PFSK-1 (cell line): ENCODE measurements around the gene KMT2B.

Experiments
- FOXP2 ChIP-seq: optimal IDR thresholded peaks from 2 replicates; pipeline ENCODE3; 2011; ENCODE audit warnings: borderline replicate concordance, control low read depth, inconsistent platforms; ENCODE audit not compliant: insufficient read depth; ENCODE audit errors: extremely low read length, extremely low read depth
- POLR2AphosphoS5 ChIP-seq: IDR thresholded peaks from 2 replicates; pipeline ENCODE4 v1.6.1; 2012; ENCODE audit warnings: low read depth, mild to moderate bottlenecking, control low read depth, low read length, moderate library complexity
- REST ChIP-seq, 2 experiments: IDR thresholded peaks; 2 replicates each; pipeline versions ENCODE4 v1.6.1 to v1.8.0; 2011 to 2012; ENCODE audit warnings: low read depth in 2 of 2, low read length in 2 of 2, control low read depth in 1 of 2, inconsistent platforms in 1 of 2, mild to moderate bottlenecking in 1 of 2, moderate library complexity in 1 of 2; ENCODE audit not compliant: insufficient read depth in 1 of 2
- SIN3A ChIP-seq: IDR thresholded peaks from 2 replicates; pipeline ENCODE4 v1.6.1; 2012; ENCODE audit warnings: mild to moderate bottlenecking, low read length, moderate library complexity, borderline replicate concordance; ENCODE audit not compliant: insufficient read depth
- TAF1 ChIP-seq: IDR thresholded peaks from 2 replicates; pipeline ENCODE4 v1.6.1; 2012; ENCODE audit warnings: low read length, control low read depth, borderline replicate concordance; ENCODE audit not compliant: insufficient read depth

KMT2B gene

GRCh38 chr19:35722461-35722860 is 4.7 kb downstream of the KMT2B start:
- TF ChIP-seq FOXP2 (no peak), REST (IDR thresholded peaks at IDR 0.05; ENCODE audit: insufficient read depth in 1 of 2, low read depth in 2 of 2, low read length in 2 of 2) (no peak), SIN3A (no peak), TAF1 (no peak), POLR2AphosphoS5 (no peak)

- TF ChIP-seq SIN3A (no peak), POLR2AphosphoS5 (no peak), FOXP2 (no peak), REST (IDR thresholded peaks at IDR 0.05; ENCODE audit: insufficient read depth in 1 of 2, low read depth in 2 of 2, low read length in 2 of 2) (no peak), TAF1 (no peak)
Measured at GRCh38 chr19:35722897-35723296, 5.1 kb downstream of the KMT2B start.

GRCh38 chr19:35723671-35724070 is 5.9 kb downstream of the KMT2B start:
- no peak for TF ChIP-seq FOXP2
- no peak for TF ChIP-seq REST (IDR thresholded peaks at IDR 0.05; ENCODE audit: insufficient read depth in 1 of 2, low read depth in 2 of 2, low read length in 2 of 2)
- no peak for TF ChIP-seq POLR2AphosphoS5
- no peak for TF ChIP-seq TAF1
- TF ChIP-seq SIN3A: no peak

- no peak for TF ChIP-seq SIN3A
- TF ChIP-seq REST (IDR thresholded peaks at IDR 0.05; ENCODE audit: insufficient read depth in 1 of 2, low read depth in 2 of 2, low read length in 2 of 2): no peak
- TF ChIP-seq TAF1: no peak
- TF ChIP-seq FOXP2: no peak
- TF ChIP-seq POLR2AphosphoS5: 0 out of 2 replicates have a peak, but pooled peaks have one; percentile 14
Measured at GRCh38 chr19:35724560-35724959, 6.8 kb downstream of the KMT2B start.
